SK-N-MC (cell line): Measurements from ENCODE around the gene STAT5B.
A peak's percentile ranks its signal among the peaks of the same experiment; 100 is the strongest.

Experiments used
- DNase-seq: peaks from one replicate; pipeline ENCODE4 v3.0.0-alpha.2; 2011; ENCODE audit warnings: low read depth, low spot score
- H3K27ac ChIP-seq: fragments of 200-600 bp; sonication (generic); 2 replicates; pipeline ENCODE4 v1.5.1; 2016; ENCODE audit warnings: mixed run types
- H3K36me3 ChIP-seq: fragments of 200-600 bp; sonication (generic); 2 replicates; pipeline ENCODE4 v1.6.1; 2017; ENCODE audit warnings: antibody characterized with exemption, low read length, mixed read lengths; ENCODE audit not compliant: insufficient read depth
- H3K4me3 ChIP-seq: fragments of 200-600 bp; sonication (generic); 2 replicates; pipeline ENCODE4 v1.5.1; 2016
- H3K9ac ChIP-seq: fragments of 200-600 bp; sonication (generic); 2 replicates; pipeline ENCODE4 v1.8.0; 2017; ENCODE audit warnings: mixed run types, mixed read lengths; ENCODE audit not compliant: insufficient read length
- H3K9me3 ChIP-seq: fragments of 200-600 bp; sonication (generic); 2 replicates; pipeline ENCODE4 v1.6.1; 2017; ENCODE audit warnings: low read depth, mild to moderate bottlenecking, antibody characterized with exemption, low read length, moderate library complexity, mixed read lengths
- EZH2 ChIP-seq: fragments of 200-600 bp; sonication (generic); IDR thresholded peaks from one replicate; pipeline ENCODE4 v1.6.1; 2017; ENCODE audit warnings: antibody characterized with exemption
- FOXP2 ChIP-seq: optimal IDR thresholded peaks from 2 replicates; pipeline ENCODE3; 2011; ENCODE audit warnings: mild to moderate bottlenecking, moderate library complexity; ENCODE audit not compliant: insufficient read depth; ENCODE audit errors: extremely low read length, control extremely low read depth
- POLR2AphosphoS5 ChIP-seq: IDR thresholded peaks from 2 replicates; pipeline ENCODE4 v1.6.1; 2012; ENCODE audit warnings: mild to moderate bottlenecking, low read depth, low read length, borderline replicate concordance

The STAT5B gene

DNA sequence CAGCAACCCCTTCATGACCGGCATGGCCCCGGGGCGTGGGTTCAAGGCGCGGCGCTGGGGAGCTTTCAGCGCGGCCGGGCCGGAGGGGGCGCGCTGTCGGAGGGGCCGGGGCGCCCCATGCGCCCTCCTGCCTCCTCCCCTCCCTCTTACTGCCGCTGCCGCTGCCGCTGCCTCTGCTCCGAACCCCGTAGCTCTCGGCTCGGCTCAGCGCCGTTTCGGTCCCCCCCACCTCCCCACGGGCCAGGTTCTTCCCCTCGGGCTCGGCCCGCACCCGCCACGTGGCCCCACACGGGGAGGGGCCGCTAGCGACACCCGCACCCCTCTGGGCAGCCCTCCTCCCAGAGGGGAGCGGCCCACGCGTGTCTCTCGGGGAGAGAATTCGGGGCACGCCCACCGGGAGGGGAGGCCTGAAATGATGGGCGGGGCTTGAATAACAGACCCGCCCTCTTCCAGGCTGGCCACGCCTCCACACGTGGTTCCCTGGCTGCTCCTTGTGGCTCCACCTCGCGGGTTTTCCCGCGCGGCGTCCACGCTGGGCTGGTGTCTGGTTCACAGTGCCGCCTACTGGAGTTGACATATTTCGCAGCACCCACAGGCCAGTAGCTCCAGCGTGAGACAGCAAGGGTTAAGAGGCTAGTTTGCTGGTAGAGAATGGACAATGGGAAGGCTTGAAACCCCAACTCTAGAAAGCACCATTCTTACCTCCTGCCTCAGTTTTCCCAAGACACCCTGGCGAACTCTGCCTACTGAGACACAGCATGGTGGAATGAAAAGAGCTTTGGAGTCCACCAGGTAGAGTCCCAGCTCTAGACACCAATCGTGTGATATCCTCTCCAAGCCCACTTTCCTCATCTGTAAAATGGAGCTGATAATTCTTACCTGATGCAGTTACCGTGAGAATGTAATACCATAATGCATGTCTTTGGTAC lies 95.0 kb downstream of the STAT5B start, which contains the start of gene KCNH4:
Gene KCNH4 (minus strand): TSS at position 221 of the 929 bp plus-strand sequence. CDS start 197 bp downstream, at position 24.
- no peak for DNase-seq
- Histone ChIP-seq H3K36me3 (no peaks in the 10 kb centered on the region), H3K9me3 (no peaks in the 10 kb centered on the region), H3K4me3 (peak within 1 kb of the TSS; percentile 75), H3K9ac (no peak within 1 kb of the TSS), H3K27ac (no peak within 1 kb of the TSS)
- TF ChIP-seq EZH2 = no peak
- no peak for TF ChIP-seq POLR2AphosphoS5
- no peak for TF ChIP-seq FOXP2

DNA sequence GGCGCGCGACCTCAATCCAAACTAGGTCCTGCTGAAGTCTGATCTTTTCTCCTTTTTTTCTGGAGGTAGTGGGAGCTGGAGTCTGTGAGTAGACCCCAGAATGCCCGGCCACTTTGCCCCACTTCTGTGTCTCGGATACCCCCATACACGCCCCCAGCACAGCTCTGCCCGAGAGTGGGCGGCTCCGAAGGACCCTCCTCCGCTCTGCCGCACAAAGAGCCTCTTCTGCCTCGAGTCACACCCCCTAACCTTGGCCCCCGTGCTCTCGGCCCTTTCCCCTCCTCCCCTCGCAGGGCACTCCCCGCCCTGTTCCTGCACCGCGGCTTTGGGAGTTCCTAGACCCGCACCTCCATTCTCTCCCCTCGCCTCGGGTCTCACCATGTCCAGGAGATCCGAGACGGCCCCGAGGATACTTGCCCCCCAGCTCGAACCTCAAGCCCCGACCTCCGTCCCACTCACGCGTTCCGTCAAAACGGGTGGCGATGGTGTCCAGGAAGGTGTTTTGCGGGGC lies 95.7 kb downstream of the STAT5B start:
- Histone ChIP-seq H3K4me3 (peak overlapping the region; percentile 75), H3K9ac (no peak overlapping the region), H3K27ac (no peak overlapping the region), H3K36me3 (no peaks in the 10 kb centered on the region), H3K9me3 (no peaks in the 10 kb centered on the region)
- DNase-seq = no peak
- no peak for TF ChIP-seq EZH2
- TF ChIP-seq POLR2AphosphoS5 = no peak
- TF ChIP-seq FOXP2 = no peak

DNA sequence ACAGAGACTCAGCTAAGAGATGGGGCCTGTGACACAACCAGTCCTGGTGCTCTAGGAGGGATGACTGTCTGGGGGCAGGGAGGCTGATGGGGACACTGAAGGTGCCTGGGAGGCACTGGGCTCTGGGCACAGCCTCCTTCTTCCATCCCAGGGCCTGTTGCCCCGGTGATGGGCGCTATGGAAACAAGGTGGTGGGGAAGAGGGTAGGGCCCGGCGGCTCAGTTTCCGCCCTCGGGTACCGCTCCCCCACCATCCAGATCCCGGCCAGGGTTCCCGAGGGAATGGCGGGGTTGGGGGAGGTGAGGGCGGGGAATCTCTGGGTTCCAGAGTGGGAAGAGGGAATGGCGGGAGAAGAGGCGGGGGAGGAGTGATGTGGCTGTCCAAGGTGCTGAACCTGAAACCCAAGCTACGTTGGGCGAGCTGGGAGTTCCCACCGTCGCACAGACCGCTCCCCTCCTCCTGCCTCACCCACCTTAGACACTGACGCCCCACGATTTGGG lies 96.2 kb downstream of the STAT5B start:
- peak overlapping the region; percentile 75; the same call in 1 of the 2 replicates for H3K4me3 ChIP-seq
- no peaks in the 10 kb centered on the region for H3K36me3 ChIP-seq
- no peaks in the 10 kb centered on the region for H3K9me3 ChIP-seq
- DNase-seq = no peak
- no peak overlapping the region for H3K9ac ChIP-seq
- no peak overlapping the region for H3K27ac ChIP-seq
- no peak for TF ChIP-seq EZH2
- TF ChIP-seq POLR2AphosphoS5 = no peak
- TF ChIP-seq FOXP2 = no peak

DNA sequence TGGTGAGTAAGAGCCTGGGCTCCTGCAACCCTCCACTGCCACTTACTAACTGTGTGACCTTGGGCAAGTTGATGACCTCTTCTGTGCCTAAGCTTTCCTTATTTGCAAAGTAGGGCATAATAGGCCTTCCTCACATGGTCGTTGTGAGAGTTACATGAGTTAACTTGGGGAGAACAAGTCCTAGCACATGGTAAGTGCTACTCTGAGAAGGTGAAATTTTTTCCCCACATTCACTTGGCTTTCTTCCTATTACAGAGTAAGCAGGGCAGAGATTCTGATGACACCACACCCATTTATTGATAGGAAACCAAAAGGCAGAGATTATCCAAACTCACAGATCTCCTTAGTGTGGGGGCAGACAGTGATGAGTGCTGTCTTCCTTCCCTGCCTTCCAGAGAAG lies 96.9 kb downstream of the STAT5B start:
- DNase-seq = no peak
- no peak for TF ChIP-seq EZH2
- TF ChIP-seq FOXP2 = no peak
- TF ChIP-seq POLR2AphosphoS5 = no peak
- Histone ChIP-seq H3K4me3 (no peak overlapping the region), H3K9ac (no peak overlapping the region), H3K9me3 (no peaks in the 10 kb centered on the region), H3K36me3 (no peaks in the 10 kb centered on the region), H3K27ac (no peak overlapping the region)

GRCh38 chr17:42178817-42179216 lies 97.4 kb downstream of the STAT5B start:
- no peak for TF ChIP-seq FOXP2
- no peak for TF ChIP-seq POLR2AphosphoS5
- no peak for TF ChIP-seq EZH2
- H3K9ac ChIP-seq = no peak overlapping the region
- H3K9me3 ChIP-seq = no peaks in the 10 kb centered on the region
- H3K27ac ChIP-seq = no peak overlapping the region
- H3K4me3 ChIP-seq = no peak overlapping the region
- H3K36me3 ChIP-seq = no peaks in the 10 kb centered on the region
- no peak for DNase-seq

- no peak for DNase-seq
- Histone ChIP-seq H3K27ac (no peak overlapping the region), H3K9ac (no peak overlapping the region), H3K36me3 (no peaks in the 10 kb centered on the region), H3K9me3 (no peaks in the 10 kb centered on the region), H3K4me3 (no peak overlapping the region)
- no peak for TF ChIP-seq FOXP2
- TF ChIP-seq EZH2 = no peak
- TF ChIP-seq POLR2AphosphoS5 = no peak
These were observed 98.5 kb downstream of the STAT5B start for GRCh38 chr17:42177684-42178083.

DNA sequence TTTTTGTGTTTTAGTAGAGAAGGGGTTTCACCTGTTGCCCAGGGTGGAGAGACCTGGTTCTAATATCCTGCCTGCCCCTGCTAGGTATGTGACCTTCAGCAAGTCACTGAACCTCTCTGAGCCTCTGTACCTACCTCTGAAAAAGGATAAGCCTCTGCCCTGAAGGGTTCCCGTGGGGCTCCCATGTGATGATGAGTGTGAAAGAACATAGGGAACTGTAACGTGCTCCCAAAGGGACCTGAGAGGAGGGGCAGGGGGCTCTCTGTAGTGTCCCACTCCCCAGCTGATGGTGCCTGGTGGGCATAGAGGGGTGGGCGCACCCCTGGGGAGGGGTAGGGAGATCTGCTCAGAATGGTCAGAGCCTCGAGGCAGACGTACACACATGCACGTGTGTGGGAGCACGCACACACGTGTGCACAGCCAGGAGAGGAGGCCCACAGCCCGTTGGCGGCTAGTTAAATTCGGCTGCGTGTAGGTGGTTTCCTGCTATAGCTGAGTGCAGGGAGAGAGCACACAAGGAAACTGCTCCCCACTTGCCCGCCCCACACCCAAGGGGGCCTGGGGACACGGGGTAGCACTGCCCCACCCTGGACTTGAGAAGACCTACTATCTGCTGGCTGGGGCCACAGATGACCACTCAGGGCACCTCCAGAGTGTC lies 101.9 kb downstream of the STAT5B start:
- no peaks in the 10 kb centered on the region for H3K9me3 ChIP-seq
- H3K27ac ChIP-seq = no peak overlapping the region
- no peak for DNase-seq
- TF ChIP-seq POLR2AphosphoS5 (no peak), FOXP2 (no peak), EZH2 (no peak)
- H3K4me3 ChIP-seq = no peak overlapping the region
- H3K36me3 ChIP-seq = no peaks in the 10 kb centered on the region
- no peak overlapping the region for H3K9ac ChIP-seq

DNA sequence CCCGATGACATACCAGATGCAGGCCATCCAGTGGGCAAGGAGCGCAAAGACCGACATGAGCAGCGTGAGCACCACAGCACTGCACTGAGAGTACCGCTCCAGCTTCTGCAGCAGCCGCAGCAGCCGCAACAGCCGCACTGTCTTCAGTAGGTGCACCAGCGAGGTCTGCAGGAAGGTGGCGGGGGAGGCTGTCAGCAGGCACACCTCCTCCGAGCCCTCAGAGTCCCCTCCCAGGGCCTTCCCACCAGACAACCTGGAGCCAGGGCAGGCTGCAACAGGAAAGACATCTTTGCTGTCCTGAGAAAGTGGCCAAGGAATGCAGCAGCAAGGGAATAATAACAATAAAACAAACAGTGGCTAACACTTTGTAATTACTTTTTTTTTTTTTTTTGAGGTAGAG lies 104.4 kb downstream of the STAT5B start:
- H3K36me3 ChIP-seq = no peaks in the 10 kb centered on the region
- no peaks in the 10 kb centered on the region for H3K9me3 ChIP-seq
- DNase-seq = no peak
- H3K27ac ChIP-seq = no peak overlapping the region
- no peak for TF ChIP-seq POLR2AphosphoS5
- TF ChIP-seq FOXP2 = no peak
- TF ChIP-seq EZH2 = no peak
- H3K9ac ChIP-seq = no peak overlapping the region
- H3K4me3 ChIP-seq = no peak overlapping the region
